Psoas muscle (tissue), 8 donors: Measurements from ENCODE around the gene TMEM69. TPM values are rescaled to one million over a fixed set of nuclear protein-coding genes. Genes with fewer than 3 reads are reported as not detected.
"Not testable (repeated sequence)": the region's sequence is repeated elsewhere in the genome, so short reads cannot be mapped to it uniquely, and the experiment has no call there.

ENCODE experiments used
- ATAC-seq, 4 donors: fragments of 200-7000 bp; cut with Tn5 transposase; one replicate each; pipeline ENCODE4 v1.9.1; 2020; ENCODE audit warnings: moderate library complexity in 3 of 4, mild to moderate bottlenecking in 2 of 4
- DNase-seq, 2 donors: peaks; one replicate each; pipeline ENCODE4 v3.0.0-alpha.2; 2020
- H3K27ac ChIP-seq: fragments of 200-600 bp; one replicate; pipeline ENCODE4 v1.8.0; 2022
- H3K27me3 ChIP-seq, 3 donors: fragments of 200-600 bp in 1 of 3; one replicate each; pipeline versions ENCODE4 v1.6.1 to v1.8.0; 2013 to 2022; ENCODE audit warnings: low read length in 2 of 3, mild to moderate bottlenecking in 2 of 3, moderate library complexity in 1 of 3; ENCODE audit not compliant: insufficient read depth in 3 of 3
- H3K36me3 ChIP-seq, 2 donors: fragments of 200-600 bp in 1 of 2; one replicate each; pipeline versions ENCODE4 v1.6.1 to v1.8.0; 2013 to 2022; ENCODE audit warnings: low read depth in 1 of 2, mild to moderate bottlenecking in 1 of 2, moderate library complexity in 1 of 2; ENCODE audit not compliant: insufficient read depth in 1 of 2
- H3K4me1 ChIP-seq: fragments of 200-600 bp; one replicate; pipeline ENCODE4 v1.8.0; 2022
- H3K4me3 ChIP-seq: fragments of 200-600 bp; one replicate; pipeline ENCODE4 v1.8.0; 2022; ENCODE audit warnings: mild to moderate bottlenecking
- H3K9me3 ChIP-seq: fragments of 200-600 bp; one replicate; pipeline ENCODE4 v1.8.0; 2022
- WGBS, 3 donors: extraction: QIAGEN DNeasy Blood & Tissue Kit; methylation state at CpG; one replicate each; pipeline versions ENCODE4 v1.1.6 to v1.1.7; 2013; 5-methylcytosine and 5-hydroxymethylcytosine counted together
- intact Hi-C, 2 donors: fragments of 100-400 bp; cut with DNase I; formaldehyde crosslinking; loops; one replicate each; pipeline versions ENCODE4 v1.11.0 to v1.14.2; 2022
- polyA plus RNA-seq, 3 donors: library from polyadenylated mRNA; stranded (reverse); fragments of 200-250 nt; gene quantifications; one replicate each; pipeline ENCODE4 v1.2.3, GENCODE V29; 2013
- total RNA-seq, 4 donors: library from RNA; stranded (reverse); fragmentation: NEBNext Ultra II Directional in 2 of 4; extraction: Animal tissue kit (Norgen Biotek cat#: 25700) in 2 of 4; gene quantifications; one replicate each; pipeline versions ENCODE4 v1.2.1 to v1.2.4, GENCODE V29; 2021 to 2023
- TF ChIP-seq, protein P1 (sequence below): fragments of 200-600 bp; IDR thresholded peaks from one replicate; pipeline ENCODE4 v1.8.0; 2022; ENCODE audit warnings: antibody characterized with exemption
- donor health status: healthy with polysubstance abuse.
- donor health status: DM: no; HTN: no; CAD: no; lungs with moderate emphysema.
- donor health status: Bipolar disorder and iron deficiency.
- donor health status: healthy.
- donor health status: DM: yes; HTN: yes; CAD: no.
- donor health status: DM: no; HTN: no; CAD: no.
- donor health status: DM: no; HTN: no; CAD: no.
- donor health status: DM: yes; HTN: yes; CAD: no.

Gene TMEM69
- total and polyA plus RNA-seq, 7 donors: 15.3 to 50.8 (median 21.8) TPM

- Histone ChIP-seq H3K4me3 (no peak overlapping the region), H3K9me3 (no peaks in the 10 kb centered on the region), H3K27ac (no peak overlapping the region), H3K4me1 (no peaks in the 10 kb centered on the region), H3K36me3 (peaks cover 0 to 22% of the 10 kb centered on the region in 2 donors), H3K27me3 (no peaks in the 10 kb centered on the region)
- intact Hi-C loops: no loop called here
- TF ChIP-seq, protein P1, sequence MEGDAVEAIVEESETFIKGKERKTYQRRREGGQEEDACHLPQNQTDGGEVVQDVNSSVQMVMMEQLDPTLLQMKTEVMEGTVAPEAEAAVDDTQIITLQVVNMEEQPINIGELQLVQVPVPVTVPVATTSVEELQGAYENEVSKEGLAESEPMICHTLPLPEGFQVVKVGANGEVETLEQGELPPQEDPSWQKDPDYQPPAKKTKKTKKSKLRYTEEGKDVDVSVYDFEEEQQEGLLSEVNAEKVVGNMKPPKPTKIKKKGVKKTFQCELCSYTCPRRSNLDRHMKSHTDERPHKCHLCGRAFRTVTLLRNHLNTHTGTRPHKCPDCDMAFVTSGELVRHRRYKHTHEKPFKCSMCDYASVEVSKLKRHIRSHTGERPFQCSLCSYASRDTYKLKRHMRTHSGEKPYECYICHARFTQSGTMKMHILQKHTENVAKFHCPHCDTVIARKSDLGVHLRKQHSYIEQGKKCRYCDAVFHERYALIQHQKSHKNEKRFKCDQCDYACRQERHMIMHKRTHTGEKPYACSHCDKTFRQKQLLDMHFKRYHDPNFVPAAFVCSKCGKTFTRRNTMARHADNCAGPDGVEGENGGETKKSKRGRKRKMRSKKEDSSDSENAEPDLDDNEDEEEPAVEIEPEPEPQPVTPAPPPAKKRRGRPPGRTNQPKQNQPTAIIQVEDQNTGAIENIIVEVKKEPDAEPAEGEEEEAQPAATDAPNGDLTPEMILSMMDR: no peak
- ATAC-seq (no peak), DNase-seq (no peak)
- 80 to 89% (median 83%) methylated on average over 1 of the region's 1 CpG for WGBS, 3 donors
Observed at GRCh38 chr1:45721207-45721606, 33.2 kb downstream of the TMEM69 start.

DNA sequence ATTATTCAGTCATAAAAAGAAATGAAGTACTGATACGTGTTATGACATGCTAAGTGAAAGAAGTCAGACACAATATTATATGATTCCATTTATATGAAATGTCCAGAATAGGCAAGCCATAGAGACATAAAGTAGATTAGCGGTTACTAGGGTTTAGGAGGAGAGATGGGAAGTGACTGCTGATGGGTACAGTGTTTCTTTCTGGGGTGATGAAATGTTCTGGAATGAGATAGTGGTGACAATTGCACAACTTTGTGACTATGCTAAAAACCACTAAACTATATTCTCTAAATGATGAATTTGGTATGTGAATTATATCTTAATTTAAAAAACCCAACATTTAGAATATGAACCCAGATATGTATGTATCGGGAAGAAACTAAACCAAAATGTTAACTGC, 34.8 kb downstream of the TMEM69 start:
- H3K27ac ChIP-seq: no peak overlapping the region
- H3K36me3 ChIP-seq: peaks cover 0 to 25% of the 10 kb centered on the region in 2 donors
- ATAC-seq (peak in 2 of 4 donors; percentile 76 to 81), DNase-seq (no peak)
- no peaks in the 10 kb centered on the region for H3K27me3 ChIP-seq
- intact Hi-C loops: no loop called here
- TF ChIP-seq, protein P1: no peak
- no peaks in the 10 kb centered on the region for H3K9me3 ChIP-seq
- no peaks in the 10 kb centered on the region for H3K4me1 ChIP-seq
- WGBS, 3 donors: 95 to 98% (median 97%) methylated on average over 3 of the region's 3 CpGs
- no peak overlapping the region for H3K4me3 ChIP-seq

DNA sequence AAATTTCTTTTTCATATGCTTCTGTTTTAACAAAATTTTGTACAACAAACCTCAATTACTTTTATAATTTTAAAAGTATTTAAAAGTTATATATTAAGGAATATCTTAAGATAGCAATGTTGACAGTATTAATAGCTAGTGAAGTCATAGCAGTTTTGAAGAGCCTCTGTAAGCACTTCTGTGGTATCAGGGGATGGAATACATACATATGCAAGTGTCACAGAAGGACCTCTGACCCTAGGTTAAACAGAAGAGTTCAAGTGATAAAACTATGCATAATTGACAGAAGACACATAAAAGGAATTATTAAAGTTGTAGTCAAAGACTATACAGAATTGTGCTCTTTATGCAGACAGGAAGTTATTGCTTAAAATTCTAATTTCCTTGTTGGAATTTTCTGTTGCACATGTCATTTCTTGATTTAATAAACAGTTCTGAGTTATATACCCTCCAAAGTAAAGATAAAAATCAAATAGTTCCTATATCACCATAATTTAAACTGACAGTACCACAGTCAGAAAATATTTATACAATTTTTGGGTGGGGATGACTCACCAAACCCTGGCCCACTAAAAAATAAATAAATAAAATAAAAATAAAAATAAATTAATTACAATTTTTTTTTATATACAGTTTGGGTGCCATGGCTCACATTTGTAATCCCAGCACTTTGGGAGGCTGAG, 35.4 kb downstream of the TMEM69 start:
- Histone ChIP-seq H3K36me3 (peaks cover 0 to 19% of the 10 kb centered on the region in 2 donors), H3K27me3 (no peaks in the 10 kb centered on the region), H3K27ac (no peak overlapping the region), H3K4me3 (no peak overlapping the region), H3K9me3 (no peaks in the 10 kb centered on the region), H3K4me1 (no peaks in the 10 kb centered on the region)
- ATAC-seq (peak in 2 of 4 donors; percentile 40 to 58), DNase-seq (no peak)
- TF ChIP-seq, protein P1: no peak
- intact Hi-C loops: no loop called here

DNA sequence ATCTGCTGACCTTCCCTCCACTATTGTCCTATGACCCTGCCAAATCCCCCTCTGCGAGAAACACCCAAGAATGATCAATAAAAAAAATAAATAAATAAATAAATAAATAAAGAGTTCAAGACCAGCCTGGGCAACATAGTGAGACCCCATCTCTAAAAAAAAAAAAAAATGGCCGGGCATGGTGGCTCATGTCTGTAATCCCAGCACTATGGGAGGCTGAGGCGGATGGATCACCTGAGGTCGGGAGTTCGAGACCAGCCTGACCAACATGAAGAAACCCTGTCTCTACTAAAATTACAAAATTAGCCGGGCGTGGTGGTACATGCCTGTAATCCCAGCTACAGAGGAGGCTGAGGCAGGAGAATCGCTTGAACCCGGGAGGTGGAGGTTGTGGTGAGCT, 38.0 kb downstream of the TMEM69 start:
- H3K27ac ChIP-seq, intact Hi-C loops, H3K4me3 ChIP-seq, ATAC-seq, H3K4me1 ChIP-seq, H3K27me3 ChIP-seq, H3K9me3 ChIP-seq, DNase-seq: not testable (repeated sequence)
- peaks cover 0 to 30% of the 10 kb centered on the region in 2 donors for H3K36me3 ChIP-seq
- 97 to 99% (median 98%) methylated on average over 9 of the region's 9 CpGs for WGBS, 3 donors

DNA sequence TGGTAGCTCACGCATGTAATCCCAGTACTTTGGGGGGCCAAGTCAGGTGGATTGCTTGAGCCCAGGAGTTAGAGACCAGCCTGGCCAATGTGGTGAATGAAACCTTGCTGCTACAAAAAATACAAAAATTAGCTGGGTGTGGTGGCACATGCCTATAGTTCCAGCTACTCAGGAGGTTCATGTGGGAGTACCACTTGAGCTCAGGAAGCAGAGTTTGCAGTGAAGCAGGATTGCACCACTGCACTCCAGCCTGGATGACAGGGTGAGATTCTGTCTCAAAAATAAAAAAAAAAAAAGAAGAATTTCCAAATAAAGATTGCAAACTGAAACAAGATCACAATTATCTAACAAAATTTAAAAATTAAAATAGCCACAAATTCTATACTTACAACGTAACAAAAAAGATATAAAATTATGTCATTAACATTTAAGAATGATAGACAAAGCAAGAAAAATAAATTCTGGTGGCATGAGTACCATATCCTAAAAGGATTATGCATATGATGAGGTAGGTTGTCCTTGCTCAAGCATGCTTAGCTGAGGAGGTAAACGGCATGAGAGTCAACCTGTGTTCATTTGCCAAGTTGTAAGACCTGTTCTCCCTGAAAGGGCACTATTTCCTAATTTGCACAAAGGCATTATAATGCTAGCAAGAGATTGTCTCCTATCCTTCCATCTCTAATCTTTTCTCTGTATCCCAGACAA, 42.2 kb downstream of the TMEM69 start:
- H3K27ac ChIP-seq: no peak overlapping the region
- WGBS, 3 donors: 75 to 80% (median 77%) methylated on average over 3 of the region's 3 CpGs
- TF ChIP-seq, protein P1: no peak
- H3K36me3 ChIP-seq: peaks cover 0 to 30% of the 10 kb centered on the region in 2 donors
- ATAC-seq (no peak), DNase-seq (no peak)
- no peaks in the 10 kb centered on the region for H3K27me3 ChIP-seq
- H3K4me1 ChIP-seq: peaks cover 9% of the 10 kb centered on the region
- H3K4me3 ChIP-seq: no peak overlapping the region
- H3K9me3 ChIP-seq: no peaks in the 10 kb centered on the region
- intact Hi-C loops: no loop called here
